HEK293 (cell line): ENCODE data around the gene PFN4.
A peak's percentile ranks its signal among the peaks of the same experiment; 100 is the strongest.

Experiments used
- CTCF ChIA-PET: fragments of 350-600 bp; formaldehyde crosslinking; extraction: SDS; loops from one replicate; lab custom pipeline; 2021; ENCODE audit warnings: antibody characterized with exemption; lab: Yijun Ruan, JAX
- POLR2A ChIA-PET: fragments of 300-600 bp; formaldehyde crosslinking; extraction: SDS; loops from one replicate; lab custom pipeline; 2020; ENCODE audit warnings: antibody characterized with exemption, inconsistent platforms; lab: Yijun Ruan, JAX
- H3K27ac ChIP-seq: fragments of 200-500 bp; sonication (Bioruptor generic); 2 replicates; pipeline ENCODE4 v1.5.1; 2014; ENCODE audit warnings: low read depth, low read length, control low read depth, inconsistent platforms; ENCODE audit errors: extremely low read depth
- H3K36me3 ChIP-seq, 2 experiments: fragments of 200-500 bp in 1 of 2; sonication (Bioruptor generic) in 1 of 2; 1 replicate in 1 of 2; 2 replicates in 1 of 2; pipeline ENCODE4 v1.5.1; 2014 to 2017; ENCODE audit warnings: inconsistent platforms in 2 of 2, low read length in 2 of 2; ENCODE audit not compliant: control insufficient read depth in 2 of 2, insufficient read depth in 1 of 2
- H3K4me1 ChIP-seq: fragments of 200-500 bp; sonication (Bioruptor generic); 2 replicates; pipeline ENCODE4 v1.5.1; 2014; ENCODE audit warnings: mild to moderate bottlenecking, low read length, inconsistent platforms; ENCODE audit not compliant: control insufficient read depth, insufficient read depth
- H3K4me3 ChIP-seq: 2 replicates; pipeline ENCODE4 v1.5.1; 2011; ENCODE audit warnings: low read depth, mild to moderate bottlenecking, control low read depth, low read length, moderate library complexity
- H3K9me3 ChIP-seq: fragments of 200-500 bp; sonication (Bioruptor generic); 2 replicates; pipeline ENCODE4 v1.5.1; 2014; ENCODE audit warnings: low read depth, low read length, inconsistent platforms; ENCODE audit not compliant: control insufficient read depth, insufficient read depth
- BCL6B ChIP-seq: fragments of 450-650 bp; formaldehyde crosslinking; IDR thresholded peaks from 2 replicates; pipeline ENCODE4 v1.5.1; 2017; ENCODE audit warnings: missing biosample characterization, missing genetic modification characterization
- GFI1B ChIP-seq: fragments of 450-650 bp; formaldehyde crosslinking; IDR thresholded peaks from 2 replicates; pipeline ENCODE4 v1.5.1; 2016; ENCODE audit warnings: missing biosample characterization, missing genetic modification characterization
- KLF8 ChIP-seq: fragments of 450-650 bp; formaldehyde crosslinking; IDR thresholded peaks from 2 replicates; pipeline ENCODE4 v1.5.1; 2016; ENCODE audit warnings: missing biosample characterization, missing genetic modification characterization
- MYNN ChIP-seq: fragments of 450-650 bp; formaldehyde crosslinking; IDR thresholded peaks from 2 replicates; pipeline ENCODE4 v1.5.1; 2016; ENCODE audit warnings: missing biosample characterization, missing genetic modification characterization, borderline replicate concordance
- PBX3 ChIP-seq: sonication (generic); formaldehyde crosslinking; IDR thresholded peaks from 2 replicates; pipeline ENCODE4 v1.8.1; 2022; ENCODE audit warnings: mild to moderate bottlenecking, moderate library complexity, missing genetic modification reagents
- SETDB1 ChIP-seq: IDR thresholded peaks from one replicate; pipeline ENCODE4 v1.6.1; 2017; ENCODE audit warnings: mild to moderate bottlenecking, low read length, moderate library complexity, mixed read lengths; ENCODE audit not compliant: insufficient read length
- ZBTB11 ChIP-seq: fragments of 450-650 bp; formaldehyde crosslinking; conservative IDR thresholded peaks from 2 replicates; pipeline ENCODE4 v1.5.1; 2016; ENCODE audit warnings: low read depth, missing biosample characterization, missing genetic modification characterization
- ZNF148 ChIP-seq: fragments of 450-650 bp; formaldehyde crosslinking; IDR thresholded peaks from 2 replicates; pipeline ENCODE4 v1.5.0; 2017; ENCODE audit warnings: missing biosample characterization, missing genetic modification characterization, borderline replicate concordance
- ZNF157 ChIP-seq: fragments of 450-650 bp; formaldehyde crosslinking; IDR thresholded peaks from 2 replicates; pipeline ENCODE4 v1.5.1; 2016; ENCODE audit warnings: missing biosample characterization, missing genetic modification characterization
- ZNF169 ChIP-seq: fragments of 450-650 bp; formaldehyde crosslinking; IDR thresholded peaks from 2 replicates; pipeline ENCODE4 v1.5.1; 2016; ENCODE audit warnings: missing biosample characterization, missing genetic modification characterization
- ZNF211 ChIP-seq: fragments of 450-650 bp; formaldehyde crosslinking; IDR thresholded peaks from 2 replicates; pipeline ENCODE4 v1.5.1; 2016; ENCODE audit warnings: low read depth, missing biosample characterization, missing genetic modification characterization
- ZNF24 ChIP-seq: fragments of 450-650 bp; formaldehyde crosslinking; IDR thresholded peaks from 2 replicates; pipeline ENCODE4 v1.5.1; 2016; ENCODE audit warnings: missing biosample characterization, missing genetic modification characterization
- ZNF416 ChIP-seq: fragments of 450-650 bp; formaldehyde crosslinking; IDR thresholded peaks from 2 replicates; pipeline ENCODE4 v1.5.1; 2016; ENCODE audit warnings: missing biosample characterization, missing genetic modification characterization
- ZNF473 ChIP-seq: fragments of 450-650 bp; formaldehyde crosslinking; IDR thresholded peaks from 2 replicates; pipeline ENCODE4 v1.5.1; 2017; ENCODE audit warnings: missing biosample characterization, missing genetic modification characterization
- ZNF48 ChIP-seq: fragments of 450-650 bp; formaldehyde crosslinking; IDR thresholded peaks from 2 replicates; pipeline ENCODE4 v1.5.1; 2016; ENCODE audit warnings: missing biosample characterization, missing genetic modification characterization
- ZNF514 ChIP-seq: fragments of 450-650 bp; formaldehyde crosslinking; IDR thresholded peaks from 2 replicates; pipeline ENCODE4 v1.5.1; 2016; ENCODE audit warnings: missing biosample characterization, missing genetic modification characterization
- ZNF558 ChIP-seq: fragments of 450-650 bp; formaldehyde crosslinking; IDR thresholded peaks from 2 replicates; pipeline ENCODE4 v1.5.1; 2016; ENCODE audit warnings: missing biosample characterization, missing genetic modification characterization
- ZNF610 ChIP-seq: fragments of 450-650 bp; formaldehyde crosslinking; IDR thresholded peaks from 2 replicates; pipeline ENCODE4 v1.5.1; 2016; ENCODE audit warnings: missing biosample characterization, missing genetic modification characterization, borderline replicate concordance
- ZNF776 ChIP-seq: fragments of 450-650 bp; formaldehyde crosslinking; IDR thresholded peaks from 2 replicates; pipeline ENCODE4 v1.5.0; 2017; ENCODE audit warnings: missing biosample characterization, missing genetic modification characterization, borderline replicate concordance
- ZNF791 ChIP-seq: fragments of 450-650 bp; formaldehyde crosslinking; IDR thresholded peaks from 2 replicates; pipeline ENCODE4 v1.5.1; 2016; ENCODE audit warnings: missing biosample characterization, missing genetic modification characterization

The PFN4 gene

GRCh38 chr2:24106786-24107185, 16.3 kb downstream of the PFN4 start:
- Histone ChIP-seq H3K36me3 (no peaks in the 10 kb centered on the region), H3K4me1 (no peaks in the 10 kb centered on the region), H3K9me3 (no peaks in the 10 kb centered on the region), H3K27ac (no peak overlapping the region), H3K4me3 (no peak overlapping the region)
- POLR2A ChIA-PET, result interaction anchor here (0.5 kb wide), 1 partner anchor 59 kb away, joined by 5 read pairs; no protein-coding TSS in a partner anchor
- TF ChIP-seq SETDB1 (peak; percentile 68), ZNF558 (tag by site-specific recombination) (peak; percentile 53; the same call in 1 of the 2 replicates), ZBTB11 (tag by site-specific recombination) (no peak)
- CTCF ChIA-PET, result interaction anchor here (0.7 to 1.5 kb wide), 3 partner anchors 20 to 85 kb away, joined by 3 to 6 read pairs (median 3); partner anchors contain the start of gene TP53I3

- Histone ChIP-seq H3K9me3 (no peaks in the 10 kb centered on the region), H3K4me1 (no peaks in the 10 kb centered on the region), H3K4me3 (no peak overlapping the region), H3K27ac (no peak overlapping the region), H3K36me3 (no peaks in the 10 kb centered on the region)
- POLR2A ChIA-PET, result no interaction called here
- CTCF ChIA-PET, result interaction anchor here (0.6 to 1.0 kb wide), 4 partner anchors 19 to 56 kb away, joined by 3 to 4 read pairs (median 3); no protein-coding TSS in a partner anchor
- no peak for TF ChIP-seq KLF8
- TF ChIP-seq BCL6B (tag by site-specific recombination), result no peak
- no peak for TF ChIP-seq ZNF473 (tag by site-specific recombination)
- no peak for TF ChIP-seq MYNN (tag by site-specific recombination)
- no peak for TF ChIP-seq ZNF148
- TF ChIP-seq ZNF791 (tag by site-specific recombination), result no peak
- TF ChIP-seq ZNF211 (tag by site-specific recombination), result no peak
- TF ChIP-seq ZNF169 (tag by site-specific recombination), result no peak
- TF ChIP-seq ZNF48 (tag by site-specific recombination), result no peak
- TF ChIP-seq ZNF610, result no peak
- TF ChIP-seq GFI1B (tag by site-specific recombination), result no peak
- TF ChIP-seq PBX3 (CRISPR knock-in tag), result no peak
- TF ChIP-seq ZNF776 (tag by site-specific recombination), result no peak
- no peak for TF ChIP-seq ZNF157 (tag by site-specific recombination)
- no peak for TF ChIP-seq ZNF24 (tag by site-specific recombination)
- no peak for TF ChIP-seq ZNF514 (tag by site-specific recombination)
- TF ChIP-seq ZNF416 (tag by site-specific recombination), result no peak
These were observed 17.3 kb downstream of the PFN4 start for GRCh38 chr2:24105816-24106215.
